Liver (tissue), 9 donors: ENCODE measurements around the gene SIRT2. TPM values are rescaled to one million over a fixed set of nuclear protein-coding genes. Genes with fewer than 3 reads are reported as not detected.

Experiments used
- DNase-seq: peaks from one replicate; pipeline ENCODE4 v3.0.0-alpha.2; 2017; ENCODE audit warnings: low spot score
- H3K27ac ChIP-seq, 2 donors: one replicate each; pipeline ENCODE4 v1.7.0; 2013; ENCODE audit warnings: inconsistent platforms in 2 of 2, low read length in 2 of 2, control low read depth in 1 of 2, low read depth in 1 of 2, mild to moderate bottlenecking in 1 of 2
- H3K27me3 ChIP-seq, 4 donors: one replicate each; pipeline versions ENCODE4 v1.6.1 to v1.7.0; 2013; ENCODE audit warnings: low read length in 3 of 4, inconsistent platforms in 1 of 4, mild to moderate bottlenecking in 1 of 4, moderate library complexity in 1 of 4; ENCODE audit not compliant: control insufficient read depth in 4 of 4, insufficient read depth in 4 of 4
- H3K36me3 ChIP-seq, 4 donors: one replicate each; pipeline versions ENCODE4 v1.6.1 to v1.7.0; 2013; ENCODE audit warnings: low read length in 3 of 4, mild to moderate bottlenecking in 3 of 4, low read depth in 1 of 4, moderate library complexity in 1 of 4; ENCODE audit not compliant: control insufficient read depth in 4 of 4, insufficient read depth in 3 of 4
- H3K4me1 ChIP-seq, 4 donors: one replicate each; pipeline versions ENCODE4 v1.6.1 to v1.7.0; 2013; ENCODE audit warnings: low read length in 3 of 4, mild to moderate bottlenecking in 3 of 4, moderate library complexity in 1 of 4; ENCODE audit not compliant: control insufficient read depth in 4 of 4, insufficient read depth in 4 of 4
- H3K4me3 ChIP-seq, 3 donors: one replicate each; pipeline versions ENCODE4 v1.6.1 to v1.7.0; 2013; ENCODE audit warnings: low read length in 3 of 3, control low read depth in 1 of 3, low read depth in 1 of 3, mild to moderate bottlenecking in 1 of 3
- H3K9ac ChIP-seq, 2 donors: one replicate each; pipeline ENCODE4 v1.7.0; 2013; ENCODE audit warnings: low read length in 2 of 2, mild to moderate bottlenecking in 2 of 2, moderate library complexity in 2 of 2, control low read depth in 1 of 2, low read depth in 1 of 2
- H3K9me3 ChIP-seq, 4 donors: one replicate each; pipeline versions ENCODE4 v1.6.1 to v1.7.0; 2013; ENCODE audit warnings: low read length in 3 of 4; ENCODE audit not compliant: control insufficient read depth in 4 of 4
- ATF3 ChIP-seq: IDR thresholded peaks from 2 replicates; pipeline ENCODE4 v1.6.1; 2016; ENCODE audit warnings: antibody characterized with exemption
- CTCF ChIP-seq: fragments of 150-350 bp; IDR thresholded peaks from 2 replicates; pipeline ENCODE4 v1.5.1; 2017; ENCODE audit warnings: improper control_type of control experiment, low read depth, low read length; ENCODE audit not compliant: missing input control
- EGR1 ChIP-seq, 2 donors: IDR thresholded peaks; 2 replicates each; pipeline ENCODE4 v1.6.1; 2016 to 2018; ENCODE audit warnings: antibody characterized with exemption in 2 of 2, low read depth in 2 of 2
- FOXA1 ChIP-seq: IDR thresholded peaks from 2 replicates; pipeline ENCODE4 v1.6.1; 2016; ENCODE audit warnings: antibody characterized with exemption
- FOXA2 ChIP-seq: IDR thresholded peaks from 2 replicates; pipeline ENCODE4 v1.6.1; 2016; ENCODE audit warnings: antibody characterized with exemption
- GABPA ChIP-seq, 2 donors: IDR thresholded peaks in 1 of 2; conservative IDR thresholded peaks in 1 of 2; 2 replicates each; pipeline ENCODE4 v1.6.1; 2016; ENCODE audit warnings: antibody characterized with exemption in 2 of 2, mild to moderate bottlenecking in 1 of 2, moderate library complexity in 1 of 2
- HNF4A ChIP-seq, 2 donors: conservative IDR thresholded peaks; 2 replicates each; pipeline ENCODE4 v1.6.1; 2016; ENCODE audit warnings: antibody characterized with exemption in 2 of 2, mild to moderate bottlenecking in 2 of 2
- HNF4G ChIP-seq: IDR thresholded peaks from 2 replicates; pipeline ENCODE4 v1.6.1; 2016; ENCODE audit warnings: antibody characterized with exemption
- JUND ChIP-seq, 2 donors: IDR thresholded peaks; 2 replicates each; pipeline ENCODE4 v1.6.1; 2016; ENCODE audit warnings: antibody characterized with exemption in 2 of 2
- MAX ChIP-seq: IDR thresholded peaks from 2 replicates; pipeline ENCODE4 v1.6.1; 2016; ENCODE audit warnings: antibody characterized with exemption
- NR2F2 ChIP-seq: IDR thresholded peaks from 2 replicates; pipeline ENCODE4 v1.6.1; 2016; ENCODE audit warnings: antibody characterized with exemption
- RAD21 ChIP-seq, 2 donors: IDR thresholded peaks; 2 replicates each; pipeline ENCODE4 v1.6.1; 2016; ENCODE audit warnings: antibody characterized with exemption in 2 of 2, mild to moderate bottlenecking in 2 of 2
- RXRA ChIP-seq, 2 donors: IDR thresholded peaks; 2 replicates each; pipeline ENCODE4 v1.6.1; 2017 to 2018; ENCODE audit warnings: antibody characterized with exemption in 2 of 2, mild to moderate bottlenecking in 1 of 2
- SP1 ChIP-seq: IDR thresholded peaks from 2 replicates; pipeline ENCODE4 v1.6.1; 2018; ENCODE audit warnings: antibody characterized with exemption, mild to moderate bottlenecking
- TAF1 ChIP-seq: conservative IDR thresholded peaks from 2 replicates; pipeline ENCODE4 v1.6.1; 2016; ENCODE audit warnings: antibody characterized with exemption, mild to moderate bottlenecking
- YY1 ChIP-seq: IDR thresholded peaks from 2 replicates; pipeline ENCODE4 v1.6.1; 2016; ENCODE audit warnings: antibody characterized with exemption, mild to moderate bottlenecking
- WGBS: extraction: QIAGEN DNeasy Blood & Tissue Kit; methylation state at CpG from one replicate; pipeline ENCODE4 v1.1.7; 2013; 5-methylcytosine and 5-hydroxymethylcytosine counted together
- polyA plus RNA-seq, 2 donors: library from polyadenylated mRNA; stranded (reverse) in 1 of 2; unstranded in 1 of 2; fragments of 200-250 nt in 1 of 2; fragments of >200 nt in 1 of 2; fragmentation: Nextera tagmentation in 1 of 2; extraction: Ambion mirVana in 1 of 2; gene quantifications; one replicate each; pipeline versions ENCODE4 v1.2.1 to v1.2.3, GENCODE V29; 2013 to 2015
- total RNA-seq, 2 donors: library from RNA; depleted of rRNA; stranded (reverse); fragments of >200 nt; gene quantifications; one replicate each; pipeline ENCODE4 v1.2.3, GENCODE V29; 2014
- TF ChIP-seq, protein P1 (sequence below): IDR thresholded peaks from 2 replicates; pipeline ENCODE4 v1.6.1; 2016; ENCODE audit warnings: antibody characterized with exemption
- TF ChIP-seq, protein P2 (sequence below): IDR thresholded peaks from 2 replicates; pipeline ENCODE4 v1.6.1; 2016; ENCODE audit warnings: antibody characterized with exemption, mild to moderate bottlenecking
- donor health status: healthy.
- donor health status: healthy.
- donor health status: healthy.
- donor health status: healthy.
- donor health status: healthy.

SIRT2 gene
- total and polyA plus RNA-seq, 4 donors: 21.8 to 42.2 (median 26.9) TPM

GRCh38 chr19:38946229-38947010, 47.0 kb upstream of the SIRT2 start:
- no peak for DNase-seq
- Histone ChIP-seq H3K9ac (no peak overlapping the region), H3K9me3 (no peaks in the 10 kb centered on the region), H3K27ac (no peak overlapping the region), H3K27me3 (no peaks in the 10 kb centered on the region), H3K4me1 (peaks cover 0 to 4% (median 0%) of the 10 kb centered on the region in 4 donors), H3K4me3 (no peak overlapping the region), H3K36me3 (peaks cover 0 to 24% (median 18%) of the 10 kb centered on the region in 4 donors)
- no peak for TF ChIP-seq MAX
- no peak for TF ChIP-seq TAF1
- no peak for TF ChIP-seq JUND (IDR thresholded peaks at IDR 0.05)
- no peak for TF ChIP-seq SP1
- TF ChIP-seq RAD21 (IDR thresholded peaks at IDR 0.05): no peak
- no peak for TF ChIP-seq CTCF
- TF ChIP-seq, protein P1, sequence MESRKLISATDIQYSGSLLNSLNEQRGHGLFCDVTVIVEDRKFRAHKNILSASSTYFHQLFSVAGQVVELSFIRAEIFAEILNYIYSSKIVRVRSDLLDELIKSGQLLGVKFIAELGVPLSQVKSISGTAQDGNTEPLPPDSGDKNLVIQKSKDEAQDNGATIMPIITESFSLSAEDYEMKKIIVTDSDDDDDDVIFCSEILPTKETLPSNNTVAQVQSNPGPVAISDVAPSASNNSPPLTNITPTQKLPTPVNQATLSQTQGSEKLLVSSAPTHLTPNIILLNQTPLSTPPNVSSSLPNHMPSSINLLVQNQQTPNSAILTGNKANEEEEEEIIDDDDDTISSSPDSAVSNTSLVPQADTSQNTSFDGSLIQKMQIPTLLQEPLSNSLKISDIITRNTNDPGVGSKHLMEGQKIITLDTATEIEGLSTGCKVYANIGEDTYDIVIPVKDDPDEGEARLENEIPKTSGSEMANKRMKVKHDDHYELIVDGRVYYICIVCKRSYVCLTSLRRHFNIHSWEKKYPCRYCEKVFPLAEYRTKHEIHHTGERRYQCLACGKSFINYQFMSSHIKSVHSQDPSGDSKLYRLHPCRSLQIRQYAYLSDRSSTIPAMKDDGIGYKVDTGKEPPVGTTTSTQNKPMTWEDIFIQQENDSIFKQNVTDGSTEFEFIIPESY: no peak
- no peak for TF ChIP-seq ATF3
- no peak for TF ChIP-seq EGR1 (IDR thresholded peaks at IDR 0.05; ENCODE audit: low read depth in 2 of 2)
- TF ChIP-seq GABPA (IDR thresholded peaks at IDR 0.05 in 1 of 2, conservative IDR thresholded peaks at IDR 0.05 in 1 of 2): no peak
- no peak for TF ChIP-seq HNF4G
- no peak for TF ChIP-seq FOXA1
- no peak for TF ChIP-seq NR2F2
- no peak for TF ChIP-seq FOXA2
- no peak for TF ChIP-seq HNF4A (conservative IDR thresholded peaks at IDR 0.05)
- TF ChIP-seq, protein P2, sequence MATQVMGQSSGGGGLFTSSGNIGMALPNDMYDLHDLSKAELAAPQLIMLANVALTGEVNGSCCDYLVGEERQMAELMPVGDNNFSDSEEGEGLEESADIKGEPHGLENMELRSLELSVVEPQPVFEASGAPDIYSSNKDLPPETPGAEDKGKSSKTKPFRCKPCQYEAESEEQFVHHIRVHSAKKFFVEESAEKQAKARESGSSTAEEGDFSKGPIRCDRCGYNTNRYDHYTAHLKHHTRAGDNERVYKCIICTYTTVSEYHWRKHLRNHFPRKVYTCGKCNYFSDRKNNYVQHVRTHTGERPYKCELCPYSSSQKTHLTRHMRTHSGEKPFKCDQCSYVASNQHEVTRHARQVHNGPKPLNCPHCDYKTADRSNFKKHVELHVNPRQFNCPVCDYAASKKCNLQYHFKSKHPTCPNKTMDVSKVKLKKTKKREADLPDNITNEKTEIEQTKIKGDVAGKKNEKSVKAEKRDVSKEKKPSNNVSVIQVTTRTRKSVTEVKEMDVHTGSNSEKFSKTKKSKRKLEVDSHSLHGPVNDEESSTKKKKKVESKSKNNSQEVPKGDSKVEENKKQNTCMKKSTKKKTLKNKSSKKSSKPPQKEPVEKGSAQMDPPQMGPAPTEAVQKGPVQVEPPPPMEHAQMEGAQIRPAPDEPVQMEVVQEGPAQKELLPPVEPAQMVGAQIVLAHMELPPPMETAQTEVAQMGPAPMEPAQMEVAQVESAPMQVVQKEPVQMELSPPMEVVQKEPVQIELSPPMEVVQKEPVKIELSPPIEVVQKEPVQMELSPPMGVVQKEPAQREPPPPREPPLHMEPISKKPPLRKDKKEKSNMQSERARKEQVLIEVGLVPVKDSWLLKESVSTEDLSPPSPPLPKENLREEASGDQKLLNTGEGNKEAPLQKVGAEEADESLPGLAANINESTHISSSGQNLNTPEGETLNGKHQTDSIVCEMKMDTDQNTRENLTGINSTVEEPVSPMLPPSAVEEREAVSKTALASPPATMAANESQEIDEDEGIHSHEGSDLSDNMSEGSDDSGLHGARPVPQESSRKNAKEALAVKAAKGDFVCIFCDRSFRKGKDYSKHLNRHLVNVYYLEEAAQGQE: no peak
- TF ChIP-seq RXRA (IDR thresholded peaks at IDR 0.05): no peak
- TF ChIP-seq YY1: no peak
- WGBS: 86% methylated on average over 11 of the region's 11 CpGs
